ENCODE results near the gene PACRG.

Gene PACRG

GRCh38 chr6:162709431-162709830 lies 18.3 kb upstream of the PACRG start:
- no peak for TF ChIP-seq TCF4 (CRISPR knock-in tag; IDR thresholded peaks at IDR 0.05; ENCODE audit: borderline replicate concordance)
- TF ChIP-seq, protein P1, sequence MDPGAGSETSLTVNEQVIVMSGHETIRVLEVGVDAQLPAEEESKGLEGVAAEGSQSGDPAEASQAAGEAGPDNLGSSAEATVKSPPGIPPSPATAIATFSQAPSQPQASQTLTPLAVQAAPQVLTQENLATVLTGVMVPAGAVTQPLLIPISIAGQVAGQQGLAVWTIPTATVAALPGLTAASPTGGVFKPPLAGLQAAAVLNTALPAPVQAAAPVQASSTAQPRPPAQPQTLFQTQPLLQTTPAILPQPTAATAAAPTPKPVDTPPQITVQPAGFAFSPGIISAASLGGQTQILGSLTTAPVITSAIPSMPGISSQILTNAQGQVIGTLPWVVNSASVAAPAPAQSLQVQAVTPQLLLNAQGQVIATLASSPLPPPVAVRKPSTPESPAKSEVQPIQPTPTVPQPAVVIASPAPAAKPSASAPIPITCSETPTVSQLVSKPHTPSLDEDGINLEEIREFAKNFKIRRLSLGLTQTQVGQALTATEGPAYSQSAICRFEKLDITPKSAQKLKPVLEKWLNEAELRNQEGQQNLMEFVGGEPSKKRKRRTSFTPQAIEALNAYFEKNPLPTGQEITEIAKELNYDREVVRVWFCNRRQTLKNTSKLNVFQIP (CRISPR knock-in tag; IDR thresholded peaks at IDR 0.05; ENCODE audit: borderline replicate concordance, low read depth) = no peak
- TF ChIP-seq TSHZ2 (CRISPR knock-in tag; IDR thresholded peaks at IDR 0.05) = no peak
- no peak for TF ChIP-seq ZNF8 (CRISPR knock-in tag; IDR thresholded peaks at IDR 0.05)
- TF ChIP-seq ZNF70 (CRISPR knock-in tag; IDR thresholded peaks at IDR 0.05) = no peak
- TF ChIP-seq ISL1 (CRISPR knock-in tag; IDR thresholded peaks at IDR 0.05) = no peak
- no peak for TF ChIP-seq GLIS3 (CRISPR knock-in tag; IDR thresholded peaks at IDR 0.05)
- no peak for TF ChIP-seq PATZ1 (CRISPR knock-in tag; IDR thresholded peaks at IDR 0.05; ENCODE audit: borderline replicate concordance)
- no peak for TF ChIP-seq ZFP30 (CRISPR knock-in tag; IDR thresholded peaks at IDR 0.05)
- TF ChIP-seq OSR1 (CRISPR knock-in tag; IDR thresholded peaks at IDR 0.05) = no peak
- TF ChIP-seq CREB5 (CRISPR knock-in tag; IDR thresholded peaks at IDR 0.05; ENCODE audit: low read depth) = no peak
- TF ChIP-seq ZC3H10 (CRISPR knock-in tag; IDR thresholded peaks at IDR 0.05) = no peak
- no peak for TF ChIP-seq CSDC2 (CRISPR knock-in tag; IDR thresholded peaks at IDR 0.05)
- TF ChIP-seq CSRNP3 (CRISPR knock-in tag; IDR thresholded peaks at IDR 0.05) = no peak
- no peak for TF ChIP-seq ZFP3 (CRISPR knock-in tag; IDR thresholded peaks at IDR 0.05)
- no peak for TF ChIP-seq RARB (CRISPR knock-in tag; IDR thresholded peaks at IDR 0.05)
- TF ChIP-seq ZNF565 (CRISPR knock-in tag; conservative IDR thresholded peaks at IDR 0.05; ENCODE audit: low read depth) = no peak
- ATAC-seq = no peak

DNA sequence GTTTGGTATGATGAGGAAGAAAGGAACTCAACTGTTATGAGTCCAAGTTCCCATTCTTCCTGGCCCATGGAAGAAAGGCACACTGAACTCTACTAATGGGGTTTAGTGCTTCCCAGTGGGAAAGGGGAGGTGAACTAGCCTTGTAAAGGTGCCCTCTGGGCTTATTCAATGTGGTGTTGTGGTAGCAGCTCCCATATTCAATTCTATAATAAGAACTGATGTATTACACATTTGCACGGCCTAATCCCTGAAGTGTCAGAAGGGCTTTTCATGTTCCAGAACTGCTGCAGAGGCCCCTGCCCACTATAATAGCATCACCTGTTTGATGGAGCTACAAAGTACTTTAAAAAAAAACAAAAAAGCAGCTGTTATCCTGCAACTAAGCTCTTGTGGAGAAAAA lies 17.4 kb upstream of the PACRG start:
- ATAC-seq = no peak
- TF ChIP-seq BACH2 (CRISPR knock-in tag; IDR thresholded peaks at IDR 0.05; ENCODE audit: borderline replicate concordance) = no peak
- TF ChIP-seq, protein P1 (CRISPR knock-in tag; IDR thresholded peaks at IDR 0.05; ENCODE audit: borderline replicate concordance, low read depth) = no peak
- TF ChIP-seq ISL1 (CRISPR knock-in tag; IDR thresholded peaks at IDR 0.05) = no peak
- no peak for TF ChIP-seq ZFP30 (CRISPR knock-in tag; IDR thresholded peaks at IDR 0.05)
- TF ChIP-seq TSHZ2 (CRISPR knock-in tag; IDR thresholded peaks at IDR 0.05) = no peak
- no peak for TF ChIP-seq ZNF8 (CRISPR knock-in tag; IDR thresholded peaks at IDR 0.05)
- TF ChIP-seq CSRNP3 (CRISPR knock-in tag; IDR thresholded peaks at IDR 0.05) = no peak
- TF ChIP-seq ARNTL (CRISPR knock-in tag; IDR thresholded peaks at IDR 0.05; ENCODE audit: borderline replicate concordance, low read depth) = no peak
- no peak for TF ChIP-seq TCF4 (CRISPR knock-in tag; IDR thresholded peaks at IDR 0.05; ENCODE audit: borderline replicate concordance)
- TF ChIP-seq PATZ1 (CRISPR knock-in tag; IDR thresholded peaks at IDR 0.05; ENCODE audit: borderline replicate concordance) = no peak
